ENCODE data around the gene TPGS1.
"Not testable (repeated sequence)": the region's sequence is repeated elsewhere in the genome, so short reads cannot be mapped to it uniquely, and the experiment has no call there.

TPGS1 gene

GRCh38 chr19:468587-469256 is 38.6 kb upstream of the TPGS1 start:
- FAIRE-seq (no peak), DNase-seq (ENCODE audit: insufficient read length, low spot score) (no peak)
- no peak for TF ChIP-seq POLR2A (IDR thresholded peaks at IDR 0.05; ENCODE audit: low read depth, low read length)

DNA sequence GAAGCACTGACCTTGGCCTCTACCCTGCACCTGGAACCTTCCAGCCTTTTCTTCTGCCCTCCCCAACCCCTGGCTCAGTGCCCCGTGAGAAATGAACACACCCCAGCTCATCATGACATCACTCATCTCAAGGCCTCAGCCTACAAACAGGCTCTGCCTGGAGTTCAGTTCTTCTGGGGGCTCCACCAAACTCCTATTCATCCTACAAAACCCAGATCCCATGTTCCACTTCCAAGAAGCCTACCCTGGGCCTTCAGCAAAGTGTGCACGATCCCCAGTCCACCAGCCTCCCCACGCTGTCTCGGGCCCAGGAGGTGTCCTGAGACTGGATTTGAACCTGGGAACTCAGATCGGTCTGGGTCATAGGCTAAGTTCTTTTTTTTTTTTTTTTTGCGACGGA is 37.5 kb upstream of the TPGS1 start:
- FAIRE-seq = no peak
- DNase-seq (ENCODE audit: insufficient read length, low spot score) = no peak
- no peak for TF ChIP-seq POLR2A (IDR thresholded peaks at IDR 0.05; ENCODE audit: low read depth, low read length)

GRCh38 chr19:470701-471100 is 36.6 kb upstream of the TPGS1 start:
- TF ChIP-seq POLR2A (IDR thresholded peaks at IDR 0.05; ENCODE audit: low read depth, low read length) = no peak
- no peak for FAIRE-seq
- DNase-seq (ENCODE audit: insufficient read length, low spot score) = no peak

DNA sequence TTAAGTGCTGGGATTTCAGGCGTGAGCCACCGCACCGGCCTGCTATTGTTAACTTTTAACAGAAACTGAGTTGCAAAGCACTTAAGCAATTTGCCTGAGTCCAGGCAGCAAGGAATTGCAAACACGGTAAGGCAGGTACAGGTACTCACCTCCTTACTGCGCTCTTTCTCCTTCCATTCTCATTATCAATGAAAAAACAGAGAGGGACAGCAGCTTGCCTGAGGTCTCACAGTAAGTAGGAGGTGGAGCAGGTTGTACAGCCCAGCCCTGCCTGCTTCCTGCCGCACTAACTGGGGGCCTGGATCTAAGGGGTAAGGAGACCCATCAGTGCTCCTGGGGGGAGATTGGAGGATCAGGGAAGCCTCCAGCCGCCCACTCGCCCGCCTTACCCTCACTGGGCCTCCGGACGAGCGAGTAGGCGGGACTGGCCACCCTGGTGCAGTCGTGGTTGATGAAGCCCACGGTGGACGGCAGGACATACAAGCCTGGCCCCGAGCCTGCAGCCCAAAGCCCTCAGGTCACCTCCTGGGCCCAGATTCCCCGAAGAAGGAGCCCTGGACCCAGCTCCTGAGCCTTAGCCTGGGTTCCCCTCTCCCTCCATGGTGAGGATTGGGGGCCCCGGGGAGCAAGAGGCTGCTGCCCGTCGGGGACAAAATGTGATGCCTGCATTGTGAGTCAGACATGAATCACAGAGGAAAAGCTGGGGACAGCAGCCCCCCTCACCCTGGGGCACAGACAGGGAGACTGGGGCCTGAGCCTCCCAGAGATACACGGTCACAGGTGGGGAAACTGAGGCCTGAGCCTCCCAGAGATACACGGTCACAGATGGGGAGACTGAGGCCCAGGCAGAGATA is 35.1 kb upstream of the TPGS1 start:
- TF ChIP-seq POLR2A (IDR thresholded peaks at IDR 0.05; ENCODE audit: low read depth, low read length) = no peak
- no peak for FAIRE-seq
- peak; percentile 85 for DNase-seq (ENCODE audit: insufficient read length, low spot score)

- FAIRE-seq = no peak
- no peak for TF ChIP-seq POLR2A (IDR thresholded peaks at IDR 0.05; ENCODE audit: low read depth, low read length)
- no peak for DNase-seq (ENCODE audit: insufficient read length, low spot score)
Observed at GRCh38 chr19:474126-475078, 32.9 kb upstream of the TPGS1 start.

DNA sequence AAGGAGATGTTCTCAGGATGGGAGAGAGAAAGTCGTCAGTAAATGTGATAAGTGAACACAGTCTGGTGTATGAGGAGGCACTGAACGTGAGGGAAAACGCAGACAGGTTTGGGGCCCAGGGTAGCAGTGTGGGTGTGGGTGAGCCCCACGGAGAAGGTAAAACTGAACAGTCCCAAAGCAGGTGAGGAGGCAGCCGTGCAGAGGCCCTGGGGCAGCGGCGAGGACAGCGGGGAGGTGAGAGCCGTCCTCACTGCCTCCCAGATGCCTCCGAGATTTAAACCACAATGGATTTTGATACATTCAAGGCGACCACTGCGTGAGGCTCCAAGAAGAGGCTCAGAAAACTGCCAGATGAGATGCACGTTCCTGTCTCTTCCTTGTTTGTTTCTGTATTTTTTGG is 31.9 kb upstream of the TPGS1 start:
- TF ChIP-seq POLR2A (IDR thresholded peaks at IDR 0.05; ENCODE audit: low read depth, low read length) = no peak
- DNase-seq (ENCODE audit: insufficient read length, low spot score) (no peak), FAIRE-seq (no peak)

DNA sequence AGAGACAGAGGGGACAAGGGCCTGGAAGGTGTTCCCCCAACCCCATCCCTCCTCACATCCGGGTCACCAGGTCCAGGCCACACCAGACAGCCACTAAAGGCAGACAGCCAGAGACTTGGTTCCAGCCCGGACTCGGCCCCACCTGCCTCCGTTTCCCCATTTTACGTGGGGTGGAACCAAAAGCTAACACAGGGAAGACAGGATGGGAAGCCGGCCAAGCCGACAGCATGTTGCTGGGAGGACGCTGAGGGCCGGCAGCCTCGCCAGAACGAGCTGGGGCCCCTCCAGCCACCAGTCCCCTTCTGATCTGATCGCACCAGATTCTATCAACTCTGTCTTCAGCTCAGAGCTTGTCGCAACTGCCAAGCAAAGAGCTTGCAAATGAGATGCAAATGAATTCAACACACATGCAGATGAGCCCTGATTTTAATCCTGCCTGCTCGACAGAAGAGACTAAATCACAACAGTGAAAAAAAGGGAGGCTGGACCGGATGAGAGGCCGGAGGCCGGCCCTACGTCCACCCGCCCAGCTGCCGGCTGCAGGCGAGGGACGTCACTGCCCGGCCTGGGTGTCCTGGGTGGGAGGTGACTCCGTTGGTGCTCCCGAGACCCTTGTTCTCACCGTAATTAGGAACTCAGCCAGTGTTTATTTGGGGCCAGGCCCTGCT is 28.9 kb upstream of the TPGS1 start:
- FAIRE-seq (no peak), DNase-seq (ENCODE audit: insufficient read length, low spot score) (no peak)
- no peak for TF ChIP-seq POLR2A (IDR thresholded peaks at IDR 0.05; ENCODE audit: low read depth, low read length)

DNA sequence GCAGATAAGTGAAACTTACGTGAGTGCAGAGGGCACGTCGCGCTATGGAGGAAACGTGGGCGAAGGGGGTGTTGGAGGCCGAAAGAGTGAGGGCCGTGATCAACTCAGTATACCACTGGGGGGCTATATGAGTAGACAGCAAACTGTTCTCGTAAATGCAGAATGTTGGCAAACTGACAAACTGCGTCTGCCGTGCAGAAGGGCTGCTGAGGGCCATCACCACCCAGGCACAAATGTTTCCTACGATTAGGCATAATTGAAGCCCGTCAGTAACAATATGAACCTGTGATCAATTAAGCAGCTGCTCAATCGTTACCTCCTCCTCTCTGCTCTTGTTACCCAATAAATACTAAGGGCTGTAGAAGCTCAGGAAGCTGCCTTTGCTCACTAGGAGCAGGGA is 28.3 kb upstream of the TPGS1 start:
- FAIRE-seq = no peak
- no peak for TF ChIP-seq POLR2A (IDR thresholded peaks at IDR 0.05; ENCODE audit: low read depth, low read length)
- DNase-seq (ENCODE audit: insufficient read length, low spot score) = no peak

- FAIRE-seq = no peak
- DNase-seq (ENCODE audit: insufficient read length, low spot score) = no peak
- TF ChIP-seq POLR2A (IDR thresholded peaks at IDR 0.05; ENCODE audit: low read depth, low read length) = no peak
Observed at GRCh38 chr19:480016-480855, 27.1 kb upstream of the TPGS1 start.

- not testable (repeated sequence) for FAIRE-seq; DNase-seq (ENCODE audit: insufficient read length, low spot score)
Observed at GRCh38 chr19:481100-481499, 26.2 kb upstream of the TPGS1 start.

GRCh38 chr19:482186-483041 is 24.9 kb upstream of the TPGS1 start:
- no peak for TF ChIP-seq POLR2A (IDR thresholded peaks at IDR 0.05; ENCODE audit: low read depth, low read length)
- DNase-seq (ENCODE audit: insufficient read length, low spot score) (no peak), FAIRE-seq (no peak)

All from H54 (cell line).